NCI-H2196 treated with DMSO at 0.1 percent for 48 hours (cell line): Measurements from ENCODE around the gene AKR1C1.
"Not testable (repeated sequence)": the region's sequence is repeated elsewhere in the genome, so short reads cannot be mapped to it uniquely, and the experiment has no call there.

ENCODE experiments used
- DNase-seq: peaks from one replicate; lab custom pipeline; 2025; ENCODE audit not compliant: unreplicated experiment; lab: John Stamatoyannopoulos, UW

Gene AKR1C1

GRCh38 chr10:5014200-5014910 lies 51.1 kb downstream of the AKR1C1 start:
- not testable (repeated sequence) for DNase-seq

DNA sequence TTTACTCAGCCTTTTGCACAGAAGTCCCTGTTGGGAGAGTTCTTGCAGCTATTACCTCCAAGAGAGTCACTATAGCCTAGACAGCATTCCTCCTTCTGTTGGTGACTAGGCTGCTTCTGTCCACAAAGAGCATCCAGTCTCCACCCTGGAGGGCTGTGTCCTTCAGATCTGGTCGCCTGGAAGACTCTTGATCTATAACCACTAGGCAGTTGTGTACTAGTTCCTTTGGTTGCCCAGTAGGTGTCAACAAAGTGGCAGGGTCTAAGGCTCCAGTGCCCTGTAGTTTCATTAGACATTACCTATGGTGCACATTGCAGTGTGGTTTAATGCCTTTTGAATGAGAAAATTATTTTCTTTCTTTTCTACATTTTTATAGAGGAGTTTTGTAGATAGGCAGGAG lies 51.7 kb downstream of the AKR1C1 start:
- DNase-seq, result no peak

DNA sequence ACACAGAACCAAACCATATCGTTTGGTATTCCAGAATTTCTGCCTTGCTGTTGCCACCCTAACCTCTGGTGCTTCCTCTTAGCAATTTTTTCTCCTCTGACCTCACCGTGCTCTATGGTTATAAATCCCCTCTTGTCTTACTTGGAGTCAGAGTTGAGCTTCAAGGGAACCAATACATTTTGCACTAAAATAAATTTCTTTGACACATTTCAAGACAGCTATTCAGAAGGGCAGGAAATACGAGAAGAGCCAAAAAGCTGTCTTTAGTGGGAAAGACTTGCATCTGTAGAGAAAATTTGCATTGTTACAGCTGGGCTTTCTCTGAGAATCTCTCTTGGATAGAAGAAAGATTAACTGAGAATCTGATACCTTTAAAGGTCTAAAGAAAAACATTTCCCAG lies 54.9 kb downstream of the AKR1C1 start:
- no peak for DNase-seq

DNA sequence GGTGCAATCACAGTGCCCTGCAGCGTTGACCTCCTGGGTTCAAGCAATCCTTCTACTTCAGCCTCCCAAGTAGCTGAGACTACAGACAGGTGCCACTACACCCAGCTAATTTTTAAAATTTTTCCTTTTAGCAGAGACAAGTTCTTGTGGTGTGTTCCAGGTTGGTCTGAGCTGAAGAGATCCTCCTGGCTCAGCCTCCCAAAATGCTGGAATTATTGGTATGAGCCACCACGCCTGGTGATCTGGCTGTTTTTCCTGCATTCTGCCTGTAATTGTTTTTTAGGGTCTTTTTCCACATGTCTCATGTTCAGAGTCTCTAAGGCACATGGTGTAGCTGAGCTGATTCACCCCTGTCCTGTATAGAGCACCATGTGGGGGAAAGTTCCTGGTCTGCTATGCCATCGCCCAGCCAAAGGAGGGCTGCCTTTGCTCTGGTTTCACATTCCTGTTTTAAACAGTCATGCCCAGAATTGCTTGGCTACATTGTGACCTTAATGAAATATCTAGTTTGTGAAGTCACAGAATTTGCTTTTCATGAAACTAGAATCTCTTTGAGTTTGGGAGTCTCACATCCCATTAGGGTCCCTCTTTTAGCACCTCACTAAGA lies 55.6 kb downstream of the AKR1C1 start:
- not testable (repeated sequence) for DNase-seq

GRCh38 chr10:5019770-5020612 lies 56.8 kb downstream of the AKR1C1 start:
- not testable (repeated sequence) for DNase-seq

DNA sequence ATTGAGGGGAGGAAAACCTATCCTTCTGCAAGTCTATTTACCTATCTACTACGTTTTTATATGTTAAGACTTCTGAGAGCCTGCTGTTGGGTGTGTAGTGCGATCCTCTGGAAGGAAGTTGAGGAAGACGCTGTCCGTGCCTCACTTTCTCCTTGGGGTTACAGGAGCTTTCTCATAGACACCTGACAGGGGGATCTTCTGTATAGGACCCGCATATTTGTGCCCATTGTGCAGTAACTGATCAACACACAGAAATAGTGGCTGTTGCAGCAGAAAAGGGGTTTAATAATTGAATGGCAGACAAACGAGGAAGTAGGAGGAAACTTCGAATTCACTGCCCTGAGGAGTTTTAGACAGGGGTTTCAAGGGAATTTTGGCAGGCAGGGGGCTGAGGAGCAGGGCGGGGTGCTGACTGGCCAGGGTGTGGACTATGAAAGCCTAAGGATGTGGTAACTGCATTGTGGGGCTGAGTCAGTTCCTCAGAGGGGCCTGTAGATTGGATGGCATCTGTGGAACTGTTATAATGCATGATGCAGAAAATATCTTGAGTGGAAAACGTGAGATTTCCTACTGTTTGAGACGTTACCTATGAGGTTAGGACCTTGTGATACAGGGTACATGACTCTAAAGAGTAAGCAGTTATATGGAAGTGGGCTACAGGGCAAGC lies 58.5 kb downstream of the AKR1C1 start:
- DNase-seq, result not testable (repeated sequence)

DNA sequence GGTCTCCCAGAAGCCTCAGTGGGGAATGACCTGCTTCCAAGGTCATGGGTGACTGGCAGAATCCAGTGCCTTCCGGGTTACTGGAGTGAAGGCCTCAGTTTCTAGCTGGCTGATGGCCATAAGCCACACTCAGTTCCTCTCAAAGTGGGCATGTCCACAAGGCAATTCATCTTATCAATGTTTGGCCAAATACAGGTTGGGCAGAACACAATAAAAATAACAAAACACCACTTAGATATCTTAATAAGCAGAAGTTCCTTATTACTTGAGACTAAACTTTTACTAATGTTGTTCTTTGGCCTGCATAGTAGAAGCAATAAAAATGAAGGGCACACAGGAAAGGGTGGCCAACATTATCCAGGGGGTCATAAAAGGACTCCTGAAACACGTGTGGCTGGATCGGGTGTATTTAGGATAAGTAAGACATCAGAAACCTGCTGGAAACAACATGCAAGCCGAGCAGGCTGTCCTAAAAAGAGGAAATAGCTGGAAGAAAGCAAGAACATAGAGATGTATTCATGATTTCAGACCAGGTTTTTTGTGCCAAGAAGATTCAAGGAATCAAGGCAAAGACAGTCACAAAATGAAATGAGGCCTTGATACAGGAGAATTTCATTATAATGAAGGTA lies 60.1 kb downstream of the AKR1C1 start:
- DNase-seq, result no peak

- DNase-seq, result not testable (repeated sequence)
Observed at GRCh38 chr10:5025461-5025881, 62.3 kb downstream of the AKR1C1 start.

DNA sequence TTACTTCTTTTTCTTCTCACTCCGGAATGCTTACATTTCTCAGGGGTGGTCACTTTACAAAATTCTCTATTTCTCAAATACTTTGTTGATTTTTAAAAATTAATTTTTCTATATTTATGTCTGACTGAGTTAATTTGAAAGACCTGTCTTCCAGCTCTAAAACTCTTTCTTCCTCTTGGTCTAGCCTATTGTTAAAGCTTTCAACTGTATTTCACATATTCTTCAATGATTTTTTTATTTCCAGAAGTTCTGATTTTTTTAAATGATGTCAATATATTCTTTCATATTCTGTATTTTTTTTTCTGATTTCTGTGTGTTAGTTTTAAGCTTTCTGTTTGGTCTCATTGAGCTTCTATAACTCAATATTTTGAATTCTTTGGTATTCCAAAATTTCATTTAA lies 67.8 kb downstream of the AKR1C1 start:
- DNase-seq, result no peak

GRCh38 chr10:5031588-5031987 lies 68.4 kb downstream of the AKR1C1 start:
- DNase-seq, result not testable (repeated sequence)

DNA sequence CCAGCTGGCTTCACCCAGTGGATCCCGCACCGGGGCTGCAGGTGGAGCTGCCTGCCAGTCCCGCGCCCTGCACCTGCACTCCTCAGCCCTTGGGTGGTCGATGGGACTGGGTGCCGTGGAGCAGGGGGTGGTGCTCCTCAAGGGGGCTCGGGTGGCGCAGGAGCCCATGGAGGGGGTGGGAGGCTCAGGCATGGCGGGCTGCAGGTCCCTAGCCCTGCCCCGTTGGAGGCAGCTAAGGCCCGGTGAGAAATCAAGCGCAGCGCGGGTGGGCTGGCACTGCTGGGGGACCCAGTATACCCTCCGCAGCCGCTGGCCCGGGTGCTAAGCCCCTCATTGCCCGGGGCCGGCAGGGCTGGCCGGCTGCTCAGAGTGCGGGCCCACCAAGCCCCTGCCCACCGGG lies 69.2 kb downstream of the AKR1C1 start:
- not testable (repeated sequence) for DNase-seq
